GM12878 (cell line): ENCODE results near the gene NLGN1. TPM values are rescaled to one million over a fixed set of nuclear protein-coding genes. Genes with fewer than 3 reads are reported as not detected.

Experiments used
- ATAC-seq: fragments of 200-7000 bp; cut with Tn5 transposase; 3 replicates; pipeline ENCODE4 v1.9.1; 2020; ENCODE audit warnings: mild to moderate bottlenecking, moderate library complexity
- BruUV-seq: library from RNA; stranded (reverse); fragments of 400-500 nt; replicated peaks from 2 replicates; lab custom pipeline; 2021; lab: Mats Ljungman, UMichigan
- CTCF ChIA-PET: fragments of 300-600 bp; sonication (Branson Sonifier 250); formaldehyde crosslinking; extraction: SDS; loops from one replicate; lab custom pipeline; 2021; ENCODE audit warnings: inconsistent platforms; lab: Yijun Ruan, JAX
- POLR2A ChIA-PET: fragments of 350-600 bp; formaldehyde crosslinking; extraction: SDS; loops from one replicate; lab custom pipeline; 2021; ENCODE audit warnings: inconsistent platforms; lab: Charles Lee
- RAD21 ChIA-PET: fragments of 300-600 bp; sonication (Branson Sonifier 250); formaldehyde crosslinking; loops from one replicate; lab custom pipeline; 2023; ENCODE audit warnings: antibody characterized with exemption; ENCODE audit not compliant: unreplicated experiment; lab: Charles Lee
- SMC1A ChIA-PET: fragments of 300-600 bp; sonication (Branson Sonifier 250); formaldehyde crosslinking; loops from one replicate; lab custom pipeline; 2023; ENCODE audit not compliant: unreplicated experiment, uncharacterized antibody; lab: Charles Lee
- DNase-seq: peaks from one replicate; pipeline ENCODE4 v3.0.0-alpha.2; 2011; ENCODE audit warnings: low read depth, low spot score
- FAIRE-seq: peaks from 3 replicates; lab custom pipeline; 2011; peaks lifted over from hg19 to GRCh38; lab: Jason Lieb, UNC
- H2AFZ ChIP-seq: 2 replicates; pipeline ENCODE4 v1.6.0; 2011; ENCODE audit warnings: low read depth, low read length, control low read depth; ENCODE audit not compliant: control insufficient read depth
- H3K27ac ChIP-seq: 2 replicates; pipeline ENCODE4 v1.5.1; 2011; ENCODE audit warnings: control low read depth; ENCODE audit not compliant: control insufficient read depth, insufficient read depth
- H3K27me3 ChIP-seq, 2 experiments: replicated peaks in 1 of 2; 2 replicates each; pipeline versions ENCODE4 v1.6.0 to v1.6.1; 2011; ENCODE audit warnings: low read length in 1 of 2; ENCODE audit not compliant: control insufficient read depth in 2 of 2, insufficient read depth in 2 of 2
- H3K36me3 ChIP-seq, 2 experiments: 2 replicates each; pipeline ENCODE4 v1.5.1; 2011; ENCODE audit warnings: low read length in 1 of 2; ENCODE audit not compliant: control insufficient read depth in 2 of 2, insufficient read depth in 2 of 2
- H3K4me1 ChIP-seq: 2 replicates; pipeline ENCODE4 v1.6.1; 2011; ENCODE audit warnings: mild to moderate bottlenecking, low read length, moderate library complexity, mixed read lengths; ENCODE audit not compliant: control insufficient read depth, insufficient read depth
- H3K4me2 ChIP-seq: 2 replicates; pipeline ENCODE4 v1.6.0; 2011; ENCODE audit warnings: control low read depth; ENCODE audit not compliant: control insufficient read depth, insufficient read depth
- H3K4me3 ChIP-seq: fragments of 200-600 bp; sonication (generic); 2 replicates; pipeline ENCODE4 v1.5.1; 2016
- H3K79me2 ChIP-seq: 2 replicates; pipeline ENCODE4 v1.6.0; 2011; ENCODE audit warnings: low read length; ENCODE audit not compliant: control insufficient read depth, insufficient read depth
- H3K9ac ChIP-seq: 2 replicates; pipeline ENCODE4 v1.8.0; 2011; ENCODE audit warnings: low read length, control low read depth, mixed read lengths; ENCODE audit not compliant: control insufficient read depth, insufficient read depth
- H3K9me3 ChIP-seq: replicated peaks from 3 replicates; pipeline ENCODE4 v1.5.1; 2011; ENCODE audit warnings: mild to moderate bottlenecking, low read length; ENCODE audit not compliant: control insufficient read depth, insufficient read depth
- H4K20me1 ChIP-seq: 2 replicates; pipeline ENCODE4 v1.6.0; 2011; ENCODE audit not compliant: control insufficient read depth, insufficient read depth
- DPF2 ChIP-seq: fragments of 450-650 bp; IDR thresholded peaks from 2 replicates; pipeline ENCODE4 v1.6.1; 2017; ENCODE audit warnings: mild to moderate bottlenecking
- NRF1 ChIP-seq: conservative IDR thresholded peaks from 2 replicates; pipeline ENCODE4 v1.6.1; 2011; ENCODE audit warnings: mild to moderate bottlenecking, low read depth, low read length, improper control_type of control experiment
- WGBS: methylation state at CpG from one replicate; pipeline ENCODE4 v1.1.6; 2016; ENCODE audit warnings: low lambda C conversion rate; ENCODE audit not compliant: insufficient replicate concordance, insufficient coverage; ENCODE audit errors: missing lambda C conversion rate; 5-methylcytosine and 5-hydroxymethylcytosine counted together
- in situ Hi-C: fragments of 300-500 bp; cut with MboI; formaldehyde crosslinking; loops from 9 replicates; pipeline ENCODE4 v1.14.3; 2018; ENCODE audit warnings: mixed read lengths
- intact Hi-C: fragments of 100-400 bp; cut with micrococcal nuclease; formaldehyde crosslinking; loops from one replicate; pipeline ENCODE4 v1.14.2; 2022; ENCODE audit not compliant: unreplicated experiment
- polyA plus RNA-seq, 11 experiments: library from polyadenylated mRNA; depleted of rRNA in 4 of 11; unstranded in 6 of 11; stranded (reverse) in 5 of 11; fragments of >200 nt; fragmentation: Nextera tagmentation in 4 of 11; fragmentation: Illumina TruSeq in 1 of 11; extraction: Ambion mirVana in 4 of 11; extraction: Trizol in 1 of 11; gene quantifications; 1 replicate in 1 of 11; 2 replicates in 10 of 11; pipeline versions ENCODE4 v1.2.1 to v1.2.3, GENCODE V29; 2011 to 2016; ENCODE audit warnings: inconsistent platforms in 2 of 11, missing spikeins in 2 of 11, low read depth in 1 of 11
- total RNA-seq, 4 experiments: library from RNA; depleted of rRNA in 3 of 4; stranded (reverse); fragments of >200 nt in 3 of 4; fragmentation: Illumina TruSeq in 1 of 4; extraction: Trizol in 1 of 4; gene quantifications; 2 replicates each; pipeline versions ENCODE4 v1.2.1 to v1.2.3, GENCODE V29; 2013 to 2021
- TF ChIP-seq, protein P1 (sequence below): fragments of 450-650 bp; IDR thresholded peaks from 2 replicates; pipeline ENCODE4 v1.6.1; 2017; ENCODE audit warnings: mild to moderate bottlenecking, moderate library complexity
- TF ChIP-seq, protein P2 (sequence below): fragments of 150-350 bp; IDR thresholded peaks from 2 replicates; pipeline ENCODE4 v1.6.1; 2014; ENCODE audit warnings: mild to moderate bottlenecking, low read depth, low read length

Gene NLGN1
- total and polyA plus RNA-seq, 10 of the 15 experiments (the other 5 are each of a cell fraction or from before 2014, with no cell fraction given), result not detected

DNA sequence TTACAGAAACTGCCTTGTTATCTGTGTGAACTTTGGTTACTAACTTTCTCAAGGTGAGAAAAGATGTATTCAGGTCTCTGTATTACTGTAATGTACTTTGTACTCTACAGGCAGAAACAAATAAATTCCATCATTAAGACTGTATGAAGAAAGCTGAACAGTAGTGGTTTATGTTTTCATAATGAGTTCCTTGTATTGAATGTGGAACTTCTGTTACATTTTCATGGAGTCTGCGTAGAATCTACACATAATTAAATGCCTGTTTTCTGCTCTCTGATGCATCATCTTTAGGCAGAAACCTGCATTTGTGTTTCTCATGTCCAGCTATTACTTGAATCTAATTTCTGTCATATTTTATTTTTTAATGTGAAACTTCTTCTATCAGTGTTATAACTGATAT, 302.8 kb downstream of the NLGN1 start:
- SMC1A ChIA-PET, result no interaction called here
- Histone ChIP-seq H3K4me3 (no peak overlapping the region), H4K20me1 (no peaks in the 10 kb centered on the region), H3K79me2 (no peaks in the 10 kb centered on the region), H3K9ac (no peak overlapping the region), H3K9me3 (no peaks in the 10 kb centered on the region), H2AFZ (no peak overlapping the region), H3K4me1 (no peaks in the 10 kb centered on the region), H3K36me3 (no peaks in the 10 kb centered on the region), H3K27ac (no peak overlapping the region), H3K4me2 (no peak overlapping the region), H3K27me3 (no peaks in the 10 kb centered on the region)
- TF ChIP-seq, protein P1, sequence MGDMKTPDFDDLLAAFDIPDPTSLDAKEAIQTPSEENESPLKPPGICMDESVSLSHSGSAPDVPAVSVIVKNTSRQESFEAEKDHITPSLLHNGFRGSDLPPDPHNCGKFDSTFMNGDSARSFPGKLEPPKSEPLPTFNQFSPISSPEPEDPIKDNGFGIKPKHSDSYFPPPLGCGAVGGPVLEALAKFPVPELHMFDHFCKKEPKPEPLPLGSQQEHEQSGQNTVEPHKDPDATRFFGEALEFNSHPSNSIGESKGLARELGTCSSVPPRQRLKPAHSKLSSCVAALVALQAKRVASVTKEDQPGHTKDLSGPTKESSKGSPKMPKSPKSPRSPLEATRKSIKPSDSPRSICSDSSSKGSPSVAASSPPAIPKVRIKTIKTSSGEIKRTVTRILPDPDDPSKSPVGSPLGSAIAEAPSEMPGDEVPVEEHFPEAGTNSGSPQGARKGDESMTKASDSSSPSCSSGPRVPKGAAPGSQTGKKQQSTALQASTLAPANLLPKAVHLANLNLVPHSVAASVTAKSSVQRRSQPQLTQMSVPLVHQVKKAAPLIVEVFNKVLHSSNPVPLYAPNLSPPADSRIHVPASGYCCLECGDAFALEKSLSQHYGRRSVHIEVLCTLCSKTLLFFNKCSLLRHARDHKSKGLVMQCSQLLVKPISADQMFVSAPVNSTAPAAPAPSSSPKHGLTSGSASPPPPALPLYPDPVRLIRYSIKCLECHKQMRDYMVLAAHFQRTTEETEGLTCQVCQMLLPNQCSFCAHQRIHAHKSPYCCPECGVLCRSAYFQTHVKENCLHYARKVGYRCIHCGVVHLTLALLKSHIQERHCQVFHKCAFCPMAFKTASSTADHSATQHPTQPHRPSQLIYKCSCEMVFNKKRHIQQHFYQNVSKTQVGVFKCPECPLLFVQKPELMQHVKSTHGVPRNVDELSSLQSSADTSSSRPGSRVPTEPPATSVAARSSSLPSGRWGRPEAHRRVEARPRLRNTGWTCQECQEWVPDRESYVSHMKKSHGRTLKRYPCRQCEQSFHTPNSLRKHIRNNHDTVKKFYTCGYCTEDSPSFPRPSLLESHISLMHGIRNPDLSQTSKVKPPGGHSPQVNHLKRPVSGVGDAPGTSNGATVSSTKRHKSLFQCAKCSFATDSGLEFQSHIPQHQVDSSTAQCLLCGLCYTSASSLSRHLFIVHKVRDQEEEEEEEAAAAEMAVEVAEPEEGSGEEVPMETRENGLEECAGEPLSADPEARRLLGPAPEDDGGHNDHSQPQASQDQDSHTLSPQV, result no peak
- TF ChIP-seq, protein P2, sequence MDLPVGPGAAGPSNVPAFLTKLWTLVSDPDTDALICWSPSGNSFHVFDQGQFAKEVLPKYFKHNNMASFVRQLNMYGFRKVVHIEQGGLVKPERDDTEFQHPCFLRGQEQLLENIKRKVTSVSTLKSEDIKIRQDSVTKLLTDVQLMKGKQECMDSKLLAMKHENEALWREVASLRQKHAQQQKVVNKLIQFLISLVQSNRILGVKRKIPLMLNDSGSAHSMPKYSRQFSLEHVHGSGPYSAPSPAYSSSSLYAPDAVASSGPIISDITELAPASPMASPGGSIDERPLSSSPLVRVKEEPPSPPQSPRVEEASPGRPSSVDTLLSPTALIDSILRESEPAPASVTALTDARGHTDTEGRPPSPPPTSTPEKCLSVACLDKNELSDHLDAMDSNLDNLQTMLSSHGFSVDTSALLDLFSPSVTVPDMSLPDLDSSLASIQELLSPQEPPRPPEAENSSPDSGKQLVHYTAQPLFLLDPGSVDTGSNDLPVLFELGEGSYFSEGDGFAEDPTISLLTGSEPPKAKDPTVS, result no peak
- no peak for TF ChIP-seq NRF1
- TF ChIP-seq DPF2, result no peak
- RAD21 ChIA-PET, result no interaction called here
- 0% methylated on average over 1 of the region's 1 CpG for WGBS
- in situ Hi-C loops (no loop called here), intact Hi-C loops (no loop called here)
- CTCF ChIA-PET, result no interaction called here
- FAIRE-seq, result no peak
- POLR2A ChIA-PET, result no interaction called here
- no TSS peak for BruUV-seq
- ATAC-seq, result no peak
- no peak for DNase-seq
